WTC11 (cell line): ENCODE data around the gene YARS1. TPM values are rescaled to one million over a fixed set of nuclear protein-coding genes. Genes with fewer than 3 reads are reported as not detected.

Source experiments
- AR ChIP-seq: fragments of 250-450 bp; sonication (Bioruptor Pico); IDR thresholded peaks from 2 replicates; pipeline ENCODE4 v1.9.0; 2021; ENCODE audit warnings: mild to moderate bottlenecking
- ARID4B ChIP-seq: sonication (generic); formaldehyde crosslinking; IDR thresholded peaks from 2 replicates; pipeline ENCODE4 v1.8.0; 2023; ENCODE audit warnings: missing genetic modification reagents, mild to moderate bottlenecking, borderline replicate concordance
- ATF6 ChIP-seq: sonication (generic); formaldehyde crosslinking; IDR thresholded peaks from 2 replicates; pipeline ENCODE4 v1.8.1; 2023; ENCODE audit warnings: mild to moderate bottlenecking, missing genetic modification reagents
- CREB1 ChIP-seq: sonication (generic); formaldehyde crosslinking; IDR thresholded peaks from 2 replicates; pipeline ENCODE4 v1.8.0; 2023; ENCODE audit warnings: mild to moderate bottlenecking, missing genetic modification reagents
- CREM ChIP-seq: sonication (generic); formaldehyde crosslinking; IDR thresholded peaks from 2 replicates; pipeline ENCODE4 v1.8.1; 2022; ENCODE audit warnings: mild to moderate bottlenecking, missing genetic modification reagents, moderate library complexity
- CTCF ChIP-seq: fragments of 200-600 bp; IDR thresholded peaks from 2 replicates; pipeline ENCODE4 v1.8.0; 2022; ENCODE audit warnings: antibody characterized with exemption
- ELF4 ChIP-seq: sonication (generic); formaldehyde crosslinking; IDR thresholded peaks from 2 replicates; pipeline ENCODE4 v1.8.1; 2022; ENCODE audit warnings: low read depth, mild to moderate bottlenecking, moderate library complexity, missing genetic modification reagents
- EMX1 ChIP-seq: fragments of 250-450 bp; sonication (Bioruptor Pico); IDR thresholded peaks from 2 replicates; pipeline ENCODE4 v1.8.0; 2021; ENCODE audit warnings: mild to moderate bottlenecking
- FOXK1 ChIP-seq: sonication (generic); formaldehyde crosslinking; IDR thresholded peaks from 2 replicates; pipeline ENCODE4 v1.8.0; 2022; ENCODE audit warnings: mild to moderate bottlenecking, moderate library complexity, missing genetic modification reagents
- MYBL2 ChIP-seq: sonication (generic); formaldehyde crosslinking; IDR thresholded peaks from 2 replicates; pipeline ENCODE4 v1.8.1; 2023; ENCODE audit warnings: mild to moderate bottlenecking, moderate library complexity, missing genetic modification reagents
- NFATC4 ChIP-seq: fragments of 250-450 bp; sonication (Bioruptor Pico); IDR thresholded peaks from 2 replicates; pipeline ENCODE4 v1.9.0; 2021; ENCODE audit warnings: mild to moderate bottlenecking
- NFYB ChIP-seq: sonication (generic); formaldehyde crosslinking; conservative IDR thresholded peaks from 2 replicates; pipeline ENCODE4 v1.8.0; 2022; ENCODE audit warnings: low read depth, missing genetic modification reagents
- NR3C1 ChIP-seq: sonication (generic); formaldehyde crosslinking; conservative IDR thresholded peaks from 2 replicates; pipeline ENCODE4 v1.8.1; 2023; ENCODE audit warnings: low read depth, mild to moderate bottlenecking, missing genetic modification reagents
- PRRX2 ChIP-seq: fragments of 250-450 bp; sonication (Bioruptor Pico); IDR thresholded peaks from 2 replicates; pipeline ENCODE4 v1.8.0; 2021; ENCODE audit warnings: mild to moderate bottlenecking
- SMAD3 ChIP-seq: sonication (generic); formaldehyde crosslinking; IDR thresholded peaks from 2 replicates; pipeline ENCODE4 v1.8.0; 2022; ENCODE audit warnings: missing genetic modification reagents, mild to moderate bottlenecking, borderline replicate concordance
- SOX15 ChIP-seq: fragments of 250-450 bp; sonication (Bioruptor Pico); IDR thresholded peaks from 2 replicates; pipeline ENCODE4 v1.9.0; 2021; ENCODE audit warnings: mild to moderate bottlenecking
- TEAD4 ChIP-seq: sonication (generic); formaldehyde crosslinking; IDR thresholded peaks from 2 replicates; pipeline ENCODE4 v1.8.0; 2022; ENCODE audit warnings: mild to moderate bottlenecking, missing genetic modification reagents
- ZNF121 ChIP-seq: sonication (generic); formaldehyde crosslinking; IDR thresholded peaks from 2 replicates; pipeline ENCODE4 v1.8.0; 2023; ENCODE audit warnings: missing genetic modification reagents
- ZNF671 ChIP-seq: fragments of 250-450 bp; sonication (Bioruptor Pico); IDR thresholded peaks from 2 replicates; pipeline ENCODE4 v1.8.0; 2021; ENCODE audit warnings: mild to moderate bottlenecking
- total RNA-seq: library from RNA; stranded (reverse); gene quantifications from 3 replicates; pipeline ENCODE4 v1.2.3, GENCODE V29; 2021
- TF ChIP-seq, protein P1 (sequence below): fragments of 250-450 bp; sonication (Bioruptor Pico); IDR thresholded peaks from 2 replicates; pipeline ENCODE4 v1.9.0; 2021; ENCODE audit warnings: mild to moderate bottlenecking, borderline replicate concordance
- TF ChIP-seq, protein P2 (sequence below): sonication (generic); formaldehyde crosslinking; IDR thresholded peaks from 2 replicates; pipeline ENCODE4 v1.8.1; 2022; ENCODE audit warnings: mild to moderate bottlenecking, moderate library complexity, missing genetic modification reagents
- TF ChIP-seq, protein P3 (sequence below): sonication (generic); formaldehyde crosslinking; IDR thresholded peaks from 2 replicates; pipeline ENCODE4 v1.8.0; 2022; ENCODE audit warnings: mild to moderate bottlenecking, missing genetic modification reagents

The YARS1 gene
- total RNA-seq, 1 experiment from 2014 or later, result 197 TPM

DNA sequence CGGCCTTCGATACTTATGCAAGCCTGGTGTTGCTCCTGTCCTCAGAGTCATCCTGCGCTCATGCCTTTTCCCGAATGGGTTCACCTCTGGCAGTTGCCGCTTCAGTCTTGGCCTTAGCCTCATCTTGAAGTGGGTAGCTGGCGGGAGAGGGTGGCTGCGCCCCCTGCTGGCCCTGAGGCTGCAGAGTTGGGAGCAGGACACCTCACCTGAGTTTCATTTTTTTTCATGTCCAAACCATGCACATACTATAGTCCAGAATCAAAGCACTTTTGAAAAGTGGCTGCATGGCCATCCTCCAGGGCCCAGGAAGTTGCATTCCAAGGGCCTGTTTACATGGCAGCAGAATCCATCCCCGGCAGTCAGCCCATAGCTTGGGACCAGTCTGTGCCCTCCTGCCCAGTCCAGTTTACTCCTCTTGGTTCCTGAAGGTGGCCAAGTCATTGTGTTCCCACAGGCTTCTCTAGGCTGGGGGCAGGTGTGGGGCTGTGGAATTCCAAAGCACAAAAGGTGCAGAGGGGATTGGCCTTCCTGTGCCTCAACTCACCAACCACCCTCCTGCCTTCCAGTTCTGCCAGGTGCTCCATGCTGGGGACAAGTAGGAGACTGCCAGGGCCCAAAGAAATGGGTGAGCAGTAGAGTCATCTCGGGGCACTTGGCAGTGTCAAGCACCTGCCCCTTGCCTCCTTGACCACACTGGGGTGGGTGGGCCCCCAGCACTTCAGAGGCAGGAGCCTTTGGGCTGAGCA lies 44.0 kb downstream of the YARS1 start (continued):
- TF ChIP-seq ATF6 (CRISPR knock-in tag) (no peak), SMAD3 (peak; percentile 75; the same call in 1 of the 2 replicates), AR (CRISPR knock-in tag) (no peak), CTCF (peak; percentile 91), TEAD4 (no peak), MYBL2 (CRISPR knock-in tag) (0 out of 2 replicates have a peak, but pooled peaks have one; percentile 26), ARID4B (CRISPR knock-in tag) (peak; percentile 44), CREB1 (0 out of 2 replicates have a peak, but pooled peaks have one; percentile 31), SOX15 (CRISPR knock-in tag) (no peak), NR3C1 (CRISPR knock-in tag) (no peak), ELF4 (no peak), NFYB (CRISPR knock-in tag) (peak; percentile 26; the same call in 1 of the 2 replicates), EMX1 (CRISPR knock-in tag) (peak; percentile 77; the same call in 1 of the 2 replicates), CREM (peak; percentile 45; the same call in 1 of the 2 replicates), NFATC4 (CRISPR knock-in tag) (no peak), ZNF121 (CRISPR knock-in tag) (no peak), PRRX2 (CRISPR knock-in tag) (0 out of 2 replicates have a peak, but pooled peaks have one; percentile 30), ZNF671 (CRISPR knock-in tag) (0 out of 2 replicates have a peak, but pooled peaks have one; percentile 26), FOXK1 (CRISPR knock-in tag) (0 out of 2 replicates have a peak, but pooled peaks have one; percentile 24)
- TF ChIP-seq, protein P1, sequence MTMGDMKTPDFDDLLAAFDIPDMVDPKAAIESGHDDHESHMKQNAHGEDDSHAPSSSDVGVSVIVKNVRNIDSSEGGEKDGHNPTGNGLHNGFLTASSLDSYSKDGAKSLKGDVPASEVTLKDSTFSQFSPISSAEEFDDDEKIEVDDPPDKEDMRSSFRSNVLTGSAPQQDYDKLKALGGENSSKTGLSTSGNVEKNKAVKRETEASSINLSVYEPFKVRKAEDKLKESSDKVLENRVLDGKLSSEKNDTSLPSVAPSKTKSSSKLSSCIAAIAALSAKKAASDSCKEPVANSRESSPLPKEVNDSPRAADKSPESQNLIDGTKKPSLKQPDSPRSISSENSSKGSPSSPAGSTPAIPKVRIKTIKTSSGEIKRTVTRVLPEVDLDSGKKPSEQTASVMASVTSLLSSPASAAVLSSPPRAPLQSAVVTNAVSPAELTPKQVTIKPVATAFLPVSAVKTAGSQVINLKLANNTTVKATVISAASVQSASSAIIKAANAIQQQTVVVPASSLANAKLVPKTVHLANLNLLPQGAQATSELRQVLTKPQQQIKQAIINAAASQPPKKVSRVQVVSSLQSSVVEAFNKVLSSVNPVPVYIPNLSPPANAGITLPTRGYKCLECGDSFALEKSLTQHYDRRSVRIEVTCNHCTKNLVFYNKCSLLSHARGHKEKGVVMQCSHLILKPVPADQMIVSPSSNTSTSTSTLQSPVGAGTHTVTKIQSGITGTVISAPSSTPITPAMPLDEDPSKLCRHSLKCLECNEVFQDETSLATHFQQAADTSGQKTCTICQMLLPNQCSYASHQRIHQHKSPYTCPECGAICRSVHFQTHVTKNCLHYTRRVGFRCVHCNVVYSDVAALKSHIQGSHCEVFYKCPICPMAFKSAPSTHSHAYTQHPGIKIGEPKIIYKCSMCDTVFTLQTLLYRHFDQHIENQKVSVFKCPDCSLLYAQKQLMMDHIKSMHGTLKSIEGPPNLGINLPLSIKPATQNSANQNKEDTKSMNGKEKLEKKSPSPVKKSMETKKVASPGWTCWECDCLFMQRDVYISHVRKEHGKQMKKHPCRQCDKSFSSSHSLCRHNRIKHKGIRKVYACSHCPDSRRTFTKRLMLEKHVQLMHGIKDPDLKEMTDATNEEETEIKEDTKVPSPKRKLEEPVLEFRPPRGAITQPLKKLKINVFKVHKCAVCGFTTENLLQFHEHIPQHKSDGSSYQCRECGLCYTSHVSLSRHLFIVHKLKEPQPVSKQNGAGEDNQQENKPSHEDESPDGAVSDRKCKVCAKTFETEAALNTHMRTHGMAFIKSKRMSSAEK (CRISPR knock-in tag), result no peak; the same call in 1 of the 2 replicates
- TF ChIP-seq, protein P2, sequence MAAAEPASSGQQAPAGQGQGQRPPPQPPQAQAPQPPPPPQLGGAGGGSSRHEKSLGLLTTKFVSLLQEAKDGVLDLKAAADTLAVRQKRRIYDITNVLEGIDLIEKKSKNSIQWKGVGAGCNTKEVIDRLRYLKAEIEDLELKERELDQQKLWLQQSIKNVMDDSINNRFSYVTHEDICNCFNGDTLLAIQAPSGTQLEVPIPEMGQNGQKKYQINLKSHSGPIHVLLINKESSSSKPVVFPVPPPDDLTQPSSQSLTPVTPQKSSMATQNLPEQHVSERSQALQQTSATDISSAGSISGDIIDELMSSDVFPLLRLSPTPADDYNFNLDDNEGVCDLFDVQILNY (CRISPR knock-in tag), result 0 out of 2 replicates have a peak, but pooled peaks have one; percentile 14
- TF ChIP-seq, protein P3, sequence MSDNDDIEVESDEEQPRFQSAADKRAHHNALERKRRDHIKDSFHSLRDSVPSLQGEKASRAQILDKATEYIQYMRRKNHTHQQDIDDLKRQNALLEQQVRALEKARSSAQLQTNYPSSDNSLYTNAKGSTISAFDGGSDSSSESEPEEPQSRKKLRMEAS (CRISPR knock-in tag), result no peak
